PC-9 (cell line): ENCODE results near the gene KRT4. TPM values are rescaled to one million over a fixed set of nuclear protein-coding genes. Genes with fewer than 3 reads are reported as not detected.

Experiments used
- BruUV-seq: library from RNA; stranded (reverse); fragments of 400-500 nt; replicated peaks from 2 replicates; lab custom pipeline; 2021; lab: Mats Ljungman, UMichigan
- CTCF ChIA-PET: fragments of 300-600 bp; sonication (Branson Sonifier 250); formaldehyde crosslinking; loops from one replicate; lab custom pipeline; 2022; ENCODE audit warnings: antibody characterized with exemption; lab: Charles Lee
- POLR2A ChIA-PET: fragments of 300-600 bp; sonication (Branson Sonifier 250); formaldehyde crosslinking; loops from one replicate; lab custom pipeline; 2022; ENCODE audit warnings: antibody characterized with exemption; ENCODE audit not compliant: unreplicated experiment; lab: Charles Lee
- DNase-seq, 2 experiments: peaks; one replicate each; pipeline versions ENCODE4 v3.0.0 to v3.0.0-alpha.2; 2015 to 2022; ENCODE audit warnings: mixed read lengths in 1 of 2
- H2AFZ ChIP-seq: fragments of 200-600 bp; sonication (generic); 2 replicates; pipeline ENCODE4 v1.8.1; 2017; ENCODE audit warnings: antibody characterized with exemption
- H3F3A ChIP-seq: fragments of 200-600 bp; sonication (generic); 2 replicates; pipeline ENCODE4 v1.8.1; 2017; ENCODE audit warnings: antibody characterized with exemption, mild to moderate bottlenecking, low read depth; ENCODE audit not compliant: insufficient read depth
- H3K27ac ChIP-seq: fragments of 200-600 bp; sonication (generic); 2 replicates; pipeline ENCODE4 v1.6.1; 2016; ENCODE audit warnings: mixed run types
- H3K27me3 ChIP-seq: fragments of 200-600 bp; sonication (generic); 2 replicates; pipeline ENCODE4 v1.6.1; 2016; ENCODE audit warnings: low read depth, mixed run types; ENCODE audit not compliant: insufficient read depth
- H3K36me3 ChIP-seq: fragments of 200-600 bp; sonication (generic); 2 replicates; pipeline ENCODE4 v1.6.1; 2016; ENCODE audit warnings: low read depth, mixed run types
- H3K4me1 ChIP-seq: fragments of 200-600 bp; sonication (generic); replicated peaks from 2 replicates; pipeline ENCODE4 v1.6.1; 2016; ENCODE audit warnings: mixed run types; ENCODE audit not compliant: insufficient read depth
- H3K4me2 ChIP-seq: fragments of 200-600 bp; sonication (generic); 2 replicates; pipeline ENCODE4 v1.6.1; 2017; ENCODE audit warnings: mixed run types
- H3K4me3 ChIP-seq: fragments of 200-600 bp; sonication (generic); 2 replicates; pipeline ENCODE4 v1.6.1; 2016; ENCODE audit warnings: mixed run types
- H3K79me2 ChIP-seq: fragments of 200-600 bp; sonication (generic); 2 replicates; pipeline ENCODE4 v1.6.1; 2017; ENCODE audit warnings: low read depth, mixed run types
- H3K9me2 ChIP-seq: fragments of 200-600 bp; sonication (generic); 2 replicates; pipeline ENCODE4 v1.8.1; 2017; ENCODE audit warnings: mild to moderate bottlenecking; ENCODE audit not compliant: insufficient read depth
- H3K9me3 ChIP-seq: fragments of 200-600 bp; sonication (generic); 2 replicates; pipeline ENCODE4 v1.8.1; 2016; ENCODE audit warnings: low read depth; ENCODE audit not compliant: insufficient read depth
- H4K20me1 ChIP-seq: fragments of 200-600 bp; sonication (generic); 2 replicates; pipeline ENCODE4 v1.8.1; 2017; ENCODE audit not compliant: insufficient read depth
- CTCF ChIP-seq: fragments of 200-600 bp; sonication (generic); conservative IDR thresholded peaks from 2 replicates; pipeline ENCODE4 v1.6.1; 2017; ENCODE audit warnings: mixed run types, antibody characterized with exemption, mild to moderate bottlenecking, moderate library complexity
- EZH2 ChIP-seq: fragments of 200-600 bp; sonication (generic); IDR thresholded peaks from 2 replicates; pipeline ENCODE4 v1.8.0; 2017; ENCODE audit warnings: antibody characterized with exemption, low read depth
- intact Hi-C: fragments of 100-400 bp; cut with micrococcal nuclease; formaldehyde crosslinking; loops from one replicate; pipeline ENCODE4 v1.10.0; 2022; ENCODE audit not compliant: unreplicated experiment
- total RNA-seq: library from RNA; stranded (reverse); gene quantifications from 2 replicates; pipeline ENCODE4 v1.2.3, GENCODE V29; 2021

KRT4 gene
- total RNA-seq, 1 experiment from 2014 or later = 3.0 TPM

DNA sequence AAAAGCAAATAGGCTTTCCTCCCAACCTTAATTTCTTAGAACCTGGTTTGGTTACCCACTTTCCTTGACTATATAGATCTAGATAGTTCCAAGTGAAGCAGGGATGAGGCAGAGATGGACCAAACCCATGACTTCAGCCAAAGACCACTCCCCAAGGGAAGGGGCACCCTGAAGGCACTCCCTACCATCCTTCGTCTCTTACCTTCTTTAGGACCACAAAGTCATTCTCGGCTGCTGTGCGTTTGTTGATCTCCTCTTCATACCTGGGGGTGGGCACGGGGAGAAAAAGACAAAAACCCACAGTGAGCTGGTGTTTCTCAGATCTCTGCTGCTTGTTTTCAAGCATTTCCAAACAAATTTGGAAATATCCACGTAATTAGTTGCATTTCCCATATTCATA lies 3.4 kb downstream of the KRT4 start:
- TF ChIP-seq CTCF (no peak), EZH2 (no peak)
- intact Hi-C loops = no loop called here
- H3K9me2 ChIP-seq = no peaks in the 10 kb centered on the region
- no peaks in the 10 kb centered on the region for H3F3A ChIP-seq
- CTCF ChIA-PET = no interaction called here
- peaks cover 8% of the 10 kb centered on the region for H3K4me1 ChIP-seq
- no TSS peak for BruUV-seq
- no peaks in the 10 kb centered on the region for H3K27me3 ChIP-seq
- no peaks in the 10 kb centered on the region for H4K20me1 ChIP-seq
- no peak overlapping the region for H3K4me3 ChIP-seq
- no peak overlapping the region for H3K27ac ChIP-seq
- DNase-seq = no peak
- H3K79me2 ChIP-seq = no peaks in the 10 kb centered on the region
- H3K4me2 ChIP-seq = no peak overlapping the region
- no peaks in the 10 kb centered on the region for H3K36me3 ChIP-seq
- no peaks in the 10 kb centered on the region for H3K9me3 ChIP-seq
- POLR2A ChIA-PET = no interaction called here
- H2AFZ ChIP-seq = no peak overlapping the region

DNA sequence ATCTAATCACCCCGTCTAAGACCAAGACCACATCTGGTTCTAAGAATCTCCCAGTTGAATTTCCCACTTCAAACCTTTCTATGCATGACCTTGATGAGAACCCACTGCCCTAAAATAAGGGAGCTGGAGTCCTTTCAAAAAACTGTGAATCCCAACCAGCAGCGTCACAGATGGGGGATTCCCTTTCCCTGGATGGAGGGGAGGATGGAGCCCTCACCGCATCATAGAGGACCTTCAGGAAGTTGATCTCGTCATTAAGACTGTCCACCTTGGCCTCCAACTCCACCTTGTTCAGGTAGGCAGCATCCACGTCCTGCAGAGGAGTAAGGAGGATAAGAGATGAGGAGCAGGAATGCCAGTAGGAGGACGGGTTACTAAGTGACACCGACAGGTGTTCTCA lies 4.8 kb downstream of the KRT4 start:
- Histone ChIP-seq H3K79me2 (no peaks in the 10 kb centered on the region), H3K9me3 (no peaks in the 10 kb centered on the region), H3K36me3 (no peaks in the 10 kb centered on the region), H4K20me1 (no peaks in the 10 kb centered on the region), H3F3A (no peaks in the 10 kb centered on the region), H3K4me2 (no peak overlapping the region), H2AFZ (no peak overlapping the region), H3K27ac (no peak overlapping the region), H3K4me1 (peaks cover under 1% of the 10 kb centered on the region; the same call in 1 of the 2 replicates), H3K4me3 (no peak overlapping the region), H3K27me3 (no peaks in the 10 kb centered on the region), H3K9me2 (no peaks in the 10 kb centered on the region)
- BruUV-seq = no TSS peak
- CTCF ChIA-PET = no interaction called here
- POLR2A ChIA-PET = interaction anchor here (0.5 kb wide), 1 partner anchor 134 kb away, joined by 6 read pairs; no protein-coding TSS in a partner anchor
- intact Hi-C loops = no loop called here
- no peak for TF ChIP-seq CTCF
- no peak for TF ChIP-seq EZH2
- no peak for DNase-seq

DNA sequence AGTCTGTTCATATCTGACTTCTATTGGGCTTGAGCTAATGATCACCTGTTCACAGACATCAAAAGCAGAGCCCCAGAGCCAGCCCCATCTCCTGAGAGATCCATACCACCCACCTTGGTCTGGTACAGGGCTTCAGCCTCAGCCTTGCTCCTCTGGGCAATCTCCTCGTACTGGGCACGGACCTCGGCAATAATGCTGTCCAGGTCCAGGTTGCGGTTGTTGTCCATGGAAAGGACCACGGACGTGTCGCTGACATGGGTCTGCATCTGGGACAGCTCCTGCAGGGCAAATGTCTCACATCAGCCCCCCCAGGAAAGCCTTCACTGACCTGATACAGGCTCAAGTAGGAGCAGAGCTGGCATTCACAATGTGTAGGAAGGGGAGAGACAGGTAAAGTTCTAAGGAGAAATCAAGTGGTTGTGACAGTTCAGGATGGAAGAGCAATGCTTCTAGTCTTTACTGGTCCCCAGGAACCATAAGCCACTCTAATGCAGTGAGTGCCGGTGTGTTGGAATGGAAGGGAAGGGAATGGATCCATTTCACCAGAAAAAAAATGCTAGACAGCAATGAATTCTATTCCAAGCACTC lies 5.2 kb downstream of the KRT4 start:
- no peak for DNase-seq
- Histone ChIP-seq H3K27ac (no peak overlapping the region), H3K4me1 (no peaks in the 10 kb centered on the region), H3K9me3 (no peaks in the 10 kb centered on the region), H3F3A (no peaks in the 10 kb centered on the region), H2AFZ (no peak overlapping the region), H3K36me3 (no peaks in the 10 kb centered on the region), H4K20me1 (no peaks in the 10 kb centered on the region), H3K9me2 (no peaks in the 10 kb centered on the region), H3K79me2 (no peaks in the 10 kb centered on the region), H3K4me2 (no peak overlapping the region), H3K4me3 (no peak overlapping the region), H3K27me3 (no peaks in the 10 kb centered on the region)
- no TSS peak for BruUV-seq
- ChIA-PET POLR2A (interaction anchor here (0.6 kb wide), 1 partner anchor 10 kb away, joined by 4 read pairs; no protein-coding TSS in a partner anchor), CTCF (no interaction called here)
- TF ChIP-seq CTCF = no peak
- TF ChIP-seq EZH2 = no peak
- intact Hi-C loops = no loop called here
